HG03442 (cell line): ENCODE data around the gene PGAM1.
"Not testable (repeated sequence)": the region's sequence is repeated elsewhere in the genome, so short reads cannot be mapped to it uniquely, and the experiment has no call there.

Experiments used
- ATAC-seq: cut with Tn5 transposase; IDR thresholded peaks from one replicate; pipeline ENCODE4 v1.9.1; 2021; ENCODE audit warnings: mild to moderate bottlenecking, moderate library complexity; ENCODE audit not compliant: unreplicated experiment

The PGAM1 gene

DNA sequence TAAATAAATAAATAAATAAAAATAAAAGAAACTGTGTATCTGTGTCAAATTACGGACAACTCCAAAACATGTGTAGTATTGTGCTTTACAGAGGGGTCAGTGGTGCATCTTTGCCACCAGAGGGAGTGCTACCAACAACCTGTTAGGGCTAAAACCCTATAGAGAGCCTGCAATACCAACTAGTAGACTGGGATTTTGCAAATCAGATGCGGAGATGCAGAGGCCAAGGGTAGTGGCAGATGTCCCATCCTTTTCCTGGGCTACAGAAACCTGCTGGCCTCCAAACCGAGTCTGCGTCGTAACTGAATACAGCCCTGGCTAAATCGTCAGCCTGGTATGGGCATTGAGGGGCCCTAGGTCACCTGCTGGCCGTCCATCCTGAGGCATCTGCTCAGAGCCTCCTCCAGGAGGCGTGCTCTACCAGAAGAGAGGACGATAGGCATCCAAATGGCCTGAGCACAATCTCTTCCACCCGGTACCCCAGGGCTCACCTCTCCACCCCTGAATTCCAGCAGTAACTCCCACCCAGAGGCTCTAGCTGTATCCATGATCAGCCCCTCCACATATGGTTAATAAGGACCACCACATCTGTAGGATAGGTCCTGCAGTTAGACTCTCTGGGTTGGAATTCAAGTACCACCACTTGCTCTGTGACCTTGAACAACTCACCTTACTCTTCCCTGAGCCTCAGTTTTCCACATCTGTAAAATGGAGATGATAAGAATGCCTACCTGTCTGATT lies 18.6 kb upstream of the PGAM1 start:
- peak; percentile 86 for ATAC-seq

DNA sequence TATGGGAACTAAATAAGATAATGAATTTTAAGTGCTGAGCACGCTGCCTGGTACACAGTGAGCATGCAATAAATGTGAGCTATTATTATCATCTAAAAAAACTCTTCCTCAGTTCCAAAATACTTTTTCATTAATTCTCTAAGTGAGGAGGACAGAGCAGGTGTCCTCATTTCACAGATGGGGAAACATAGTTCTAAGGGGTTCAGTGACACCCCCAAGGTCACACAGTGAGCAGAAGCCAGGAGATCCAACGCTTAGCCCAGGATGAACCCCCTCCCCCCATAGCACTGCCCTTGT lies 18.1 kb upstream of the PGAM1 start:
- ATAC-seq, result no peak

DNA sequence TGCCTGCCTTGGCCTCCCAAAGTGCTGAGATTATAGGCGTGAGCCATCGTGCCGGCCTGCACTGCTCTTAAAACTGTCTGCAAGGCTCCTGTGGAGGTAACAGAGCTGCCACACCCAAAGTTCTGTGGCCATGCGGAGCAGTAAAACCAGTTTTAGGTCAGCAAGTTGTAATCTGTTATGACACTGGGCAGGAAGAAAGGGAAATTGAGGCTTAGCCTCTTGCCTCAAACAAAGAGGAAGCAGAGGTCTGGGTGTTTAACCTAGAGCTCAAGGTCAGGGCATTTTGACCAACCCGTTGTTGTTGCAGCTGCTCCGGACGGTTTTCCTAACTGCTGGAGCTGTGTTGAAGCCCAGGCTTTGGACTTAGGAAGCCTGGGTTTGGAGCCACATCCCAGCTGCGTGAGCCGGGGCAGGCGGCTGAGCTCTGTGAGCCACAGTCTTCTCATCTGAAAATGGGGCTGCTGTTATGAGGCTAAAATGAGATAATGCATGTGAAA lies 17.4 kb upstream of the PGAM1 start:
- no peak for ATAC-seq

DNA sequence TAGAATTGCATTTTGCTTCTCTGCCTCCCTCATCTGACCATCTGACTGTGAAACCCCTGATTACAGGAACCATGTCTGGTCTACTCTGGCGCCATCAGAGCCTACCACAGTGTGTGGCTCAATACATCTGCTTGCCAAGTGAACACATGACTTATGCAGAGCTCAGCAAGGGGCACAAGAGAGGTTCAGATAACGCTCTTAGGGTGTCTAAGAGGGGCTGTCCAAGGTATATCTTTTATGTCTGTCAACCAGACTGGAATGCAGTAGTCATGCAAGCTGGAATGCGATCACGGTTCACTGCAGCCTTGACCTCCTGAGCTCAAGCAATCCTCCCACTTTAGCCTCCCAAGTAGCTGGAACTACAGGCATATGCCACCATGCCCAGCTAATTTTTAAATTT lies 14.6 kb upstream of the PGAM1 start:
- no peak for ATAC-seq

DNA sequence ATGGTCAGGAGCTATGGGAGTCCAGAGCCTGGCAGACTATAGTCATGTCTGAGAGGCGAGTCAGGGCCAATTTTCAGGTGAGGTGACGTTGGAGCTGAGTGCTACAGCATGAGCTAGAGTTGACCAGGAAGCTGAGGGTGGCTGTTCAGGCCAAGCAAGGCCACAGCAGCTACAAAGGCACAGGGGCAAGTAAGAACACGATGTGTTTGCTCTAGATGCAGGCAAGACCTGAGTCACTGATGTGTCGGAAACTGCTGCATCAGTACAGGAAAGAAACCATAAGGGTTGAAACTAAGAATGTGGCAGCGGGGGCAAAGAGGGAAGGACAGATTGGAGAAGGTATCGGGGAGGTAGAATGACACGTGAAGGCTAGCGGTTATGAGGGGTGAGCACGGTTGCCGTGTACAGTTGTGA lies 13.1 kb upstream of the PGAM1 start:
- peak; percentile 78 for ATAC-seq

DNA sequence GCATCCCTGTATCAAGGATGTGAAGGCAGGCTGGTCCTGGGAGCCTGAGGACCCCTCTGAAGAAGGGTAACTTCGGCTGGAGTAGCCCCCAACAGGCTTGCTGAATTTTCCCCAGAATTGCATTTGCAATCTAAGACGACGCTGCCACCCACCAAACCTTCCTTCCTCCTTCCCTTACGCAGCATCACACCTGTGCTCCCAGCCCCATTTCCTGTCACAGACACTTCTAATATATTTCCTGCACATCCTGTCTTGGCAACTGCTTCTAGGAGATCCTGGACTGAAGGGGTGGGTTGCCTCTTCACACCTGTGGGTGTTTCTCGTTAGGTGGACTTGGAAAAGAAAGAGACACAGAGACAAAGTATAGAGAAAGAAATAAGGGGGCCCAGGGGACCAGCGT lies 9.4 kb upstream of the PGAM1 start:
- ATAC-seq, result no peak

DNA sequence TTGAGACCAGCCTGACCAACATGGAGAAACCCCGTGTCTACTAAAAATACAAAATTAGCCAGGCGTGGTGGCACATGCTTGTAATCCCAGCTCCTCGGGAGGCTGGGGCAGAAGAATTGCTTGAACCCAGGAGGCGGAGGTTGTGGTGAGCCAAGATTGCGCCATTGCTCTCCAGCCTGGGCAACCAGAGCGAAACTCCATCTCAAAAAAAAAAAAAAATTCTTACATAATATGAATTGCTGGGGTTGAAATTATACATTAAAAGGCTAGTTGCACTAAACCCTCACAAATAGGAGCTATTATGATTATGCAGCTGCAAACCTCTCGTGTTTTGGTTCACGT lies 2.3 kb upstream of the PGAM1 start:
- not testable (repeated sequence) for ATAC-seq

DNA sequence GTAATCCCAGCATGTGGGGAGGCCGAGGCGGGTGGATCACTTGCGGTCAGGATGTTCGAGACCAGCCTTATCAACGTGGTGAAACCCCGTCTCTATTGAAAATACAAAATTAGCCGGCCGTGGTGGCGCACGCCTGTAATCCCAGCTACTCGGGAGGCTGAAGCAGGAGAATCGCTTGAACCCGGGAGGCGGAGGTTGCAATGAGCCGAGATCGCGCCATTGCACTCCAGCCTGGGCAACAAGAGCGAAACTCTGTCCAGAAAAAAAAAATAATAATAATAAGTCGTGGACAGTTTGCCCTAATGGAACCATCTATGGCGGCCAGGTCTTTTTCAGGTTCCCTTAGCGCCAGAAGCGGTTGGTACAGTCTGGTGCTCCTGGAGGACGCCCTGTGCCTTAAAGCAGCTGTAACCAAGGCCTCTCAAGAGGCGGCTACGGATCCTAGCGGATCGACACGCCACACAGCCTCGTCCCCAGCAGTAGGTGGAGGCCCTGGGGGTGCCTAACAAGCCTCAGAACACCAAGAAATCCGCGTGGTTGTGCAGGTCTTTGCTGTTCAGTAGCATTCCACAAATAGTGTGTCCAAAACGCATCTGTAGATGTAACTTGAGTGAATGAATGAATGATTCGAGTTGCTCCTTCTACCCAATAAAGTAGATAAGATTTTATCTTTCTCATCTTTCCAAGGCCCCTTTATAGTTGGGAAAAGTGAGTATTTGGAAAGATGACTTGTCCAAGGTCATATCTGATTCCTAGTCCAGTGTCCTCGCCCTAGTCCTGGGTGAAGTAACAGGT lies 982 bp downstream of the PGAM1 start:
- no peak for ATAC-seq

DNA sequence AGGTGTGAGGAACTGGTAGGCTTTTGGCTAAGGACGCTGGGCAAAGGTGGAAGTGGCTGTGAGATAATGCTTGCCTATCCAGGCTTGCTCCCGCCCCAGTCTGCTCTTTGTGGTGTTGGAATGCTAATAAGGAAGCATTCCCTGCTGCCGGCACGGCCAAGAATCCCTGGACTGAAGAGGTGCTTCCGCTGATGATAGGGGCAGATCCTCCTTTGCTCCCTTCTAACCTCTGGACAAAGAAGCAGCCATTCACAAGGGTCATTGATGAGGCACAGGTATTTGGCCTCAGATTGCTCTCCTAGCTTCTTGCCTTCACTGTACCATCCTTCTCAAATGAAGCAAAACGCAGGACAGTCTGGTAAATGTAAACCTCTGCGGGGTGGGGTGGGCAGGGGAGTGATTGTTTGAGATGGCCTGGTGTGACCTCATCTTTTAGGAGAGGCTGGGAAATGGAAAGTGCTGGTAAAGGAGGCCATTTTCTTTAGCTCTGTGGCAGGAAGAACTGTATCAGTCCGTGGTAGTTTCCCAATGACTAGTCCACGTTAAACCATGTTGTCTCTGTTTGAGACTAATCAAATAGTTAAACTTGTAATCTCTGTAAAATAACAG lies 1.7 kb downstream of the PGAM1 start:
- no peak for ATAC-seq

DNA sequence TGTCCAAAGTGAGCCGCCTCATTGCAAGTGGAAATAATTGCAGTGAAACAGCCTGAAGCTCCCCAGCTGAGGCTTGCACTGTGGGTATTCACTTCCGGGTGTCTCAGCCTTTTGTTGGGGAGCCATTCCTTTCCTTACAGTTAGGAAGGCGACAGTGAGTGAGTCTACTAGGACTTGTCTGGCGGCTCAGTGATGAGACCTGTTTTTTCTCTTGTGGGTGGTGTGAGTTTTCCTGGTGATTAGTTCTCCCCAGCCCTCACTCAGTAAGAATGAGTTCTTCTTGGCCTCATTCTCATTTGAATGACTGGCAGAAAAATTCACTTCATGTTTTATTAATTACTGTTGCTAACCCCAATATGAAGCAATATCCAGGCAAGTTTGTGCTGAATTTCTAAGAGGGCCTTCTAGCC lies 2.6 kb downstream of the PGAM1 start:
- no peak for ATAC-seq

DNA sequence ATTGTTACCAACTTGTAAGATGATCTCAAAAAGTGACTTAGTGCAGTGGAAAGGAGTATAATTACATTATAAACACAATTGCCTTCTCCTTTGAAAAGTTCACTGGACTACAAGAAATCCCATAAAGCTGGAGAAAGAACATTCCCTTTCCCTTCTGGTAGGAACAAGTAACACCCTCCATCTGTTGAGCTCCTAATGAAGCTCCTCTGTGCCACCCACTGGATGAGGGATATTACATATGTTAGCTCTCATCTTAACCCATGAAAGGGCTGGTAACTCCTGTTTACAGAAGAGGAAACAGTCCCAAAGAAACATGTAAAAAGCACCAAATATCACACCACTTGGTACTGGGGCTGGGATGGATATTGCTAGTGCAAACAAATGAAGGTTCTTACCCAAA lies 8.1 kb downstream of the PGAM1 start:
- no peak for ATAC-seq

DNA sequence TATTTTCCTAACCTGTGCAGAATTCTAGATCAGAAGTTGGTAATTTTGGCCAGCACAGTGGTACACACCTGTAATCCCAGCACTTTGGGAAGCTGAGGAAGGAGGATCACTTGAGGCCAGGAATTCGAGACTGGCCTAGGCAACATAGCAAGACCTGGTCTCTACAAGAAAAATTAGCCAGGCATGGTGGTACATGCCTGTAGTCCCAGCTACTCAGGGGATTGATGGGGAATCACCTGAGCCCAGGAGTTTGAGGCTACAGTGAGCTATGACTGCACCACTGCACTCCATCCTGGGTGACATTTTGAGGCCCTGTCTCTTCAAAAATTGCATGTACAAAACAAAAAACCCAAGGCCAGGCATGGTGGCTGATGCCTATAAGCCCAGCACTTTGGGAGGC lies 8.6 kb downstream of the PGAM1 start:
- ATAC-seq, result no peak

DNA sequence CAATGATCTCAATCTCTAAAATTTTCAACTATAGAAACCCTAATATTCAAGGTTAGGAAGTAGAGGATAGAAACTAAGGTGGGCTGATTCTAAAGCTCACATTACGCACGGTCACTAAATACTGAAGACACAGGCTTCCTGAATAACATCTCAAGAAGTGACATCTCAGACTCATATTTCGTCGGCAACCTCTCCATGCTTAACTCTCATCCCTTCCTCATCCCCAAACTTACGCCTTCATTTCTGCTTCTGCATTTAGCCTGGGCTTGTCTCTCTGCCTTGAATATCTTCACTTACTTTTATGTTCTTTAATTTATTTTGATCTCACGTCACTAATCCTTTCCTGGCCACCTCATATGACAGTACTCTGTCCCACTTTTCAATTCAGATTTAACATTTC lies 9.2 kb downstream of the PGAM1 start:
- ATAC-seq, result no peak

DNA sequence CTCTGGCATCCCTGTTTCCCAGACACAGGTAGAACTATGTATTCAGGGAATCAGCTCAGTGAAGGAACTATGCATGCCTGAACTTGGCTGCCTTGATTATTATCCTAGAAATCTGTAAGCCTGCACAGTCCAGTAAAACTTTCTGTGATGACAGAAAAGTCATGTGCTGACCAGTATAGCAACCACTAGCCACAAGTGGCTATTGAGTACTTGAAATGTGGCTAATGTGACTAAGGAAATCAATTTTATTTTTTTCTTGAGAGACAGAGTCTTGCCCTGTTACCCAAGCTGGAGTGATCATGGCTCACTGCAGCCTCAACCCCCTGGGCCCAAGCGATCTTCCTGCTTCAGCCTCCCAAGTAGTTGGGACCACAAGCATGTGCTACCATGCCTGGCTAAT lies 16.3 kb downstream of the PGAM1 start:
- ATAC-seq, result no peak

DNA sequence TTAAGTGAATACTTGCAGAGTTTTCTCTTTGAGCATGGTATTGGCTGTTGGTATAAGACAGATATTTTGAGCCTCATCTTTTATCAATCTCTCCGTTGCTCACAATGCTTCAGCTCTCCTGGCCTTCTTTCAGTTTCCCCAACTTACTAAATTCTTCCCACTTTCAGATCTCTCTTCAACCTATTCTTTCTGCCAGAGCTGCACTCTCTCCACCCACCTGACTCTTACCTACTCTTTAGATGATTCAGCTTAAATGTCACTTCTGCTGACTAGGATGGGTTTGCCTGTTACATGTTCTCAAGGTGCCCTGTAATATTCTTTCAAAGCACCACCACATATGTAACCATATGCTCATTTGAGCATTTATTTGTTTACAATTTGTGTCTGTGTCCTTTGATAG lies 18.2 kb downstream of the PGAM1 start:
- no peak for ATAC-seq

DNA sequence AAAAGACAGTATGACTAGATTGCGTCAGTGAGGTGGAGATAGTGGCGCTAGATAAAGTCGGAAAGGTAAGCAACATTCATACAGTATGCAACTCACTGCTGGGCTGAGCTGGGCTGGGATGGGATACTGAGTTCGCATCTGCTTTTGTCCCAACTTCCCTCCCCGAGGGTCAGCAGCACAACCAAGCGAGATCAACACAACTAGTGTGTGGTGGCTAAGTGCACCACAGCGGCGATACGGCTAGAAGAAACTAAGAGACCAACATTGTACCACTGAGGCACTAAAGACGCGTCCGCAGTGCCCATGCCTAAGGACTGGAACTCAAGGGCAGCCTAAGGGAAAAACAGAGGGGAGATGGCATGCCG lies 19.3 kb downstream of the PGAM1 start:
- ATAC-seq, result no peak

DNA sequence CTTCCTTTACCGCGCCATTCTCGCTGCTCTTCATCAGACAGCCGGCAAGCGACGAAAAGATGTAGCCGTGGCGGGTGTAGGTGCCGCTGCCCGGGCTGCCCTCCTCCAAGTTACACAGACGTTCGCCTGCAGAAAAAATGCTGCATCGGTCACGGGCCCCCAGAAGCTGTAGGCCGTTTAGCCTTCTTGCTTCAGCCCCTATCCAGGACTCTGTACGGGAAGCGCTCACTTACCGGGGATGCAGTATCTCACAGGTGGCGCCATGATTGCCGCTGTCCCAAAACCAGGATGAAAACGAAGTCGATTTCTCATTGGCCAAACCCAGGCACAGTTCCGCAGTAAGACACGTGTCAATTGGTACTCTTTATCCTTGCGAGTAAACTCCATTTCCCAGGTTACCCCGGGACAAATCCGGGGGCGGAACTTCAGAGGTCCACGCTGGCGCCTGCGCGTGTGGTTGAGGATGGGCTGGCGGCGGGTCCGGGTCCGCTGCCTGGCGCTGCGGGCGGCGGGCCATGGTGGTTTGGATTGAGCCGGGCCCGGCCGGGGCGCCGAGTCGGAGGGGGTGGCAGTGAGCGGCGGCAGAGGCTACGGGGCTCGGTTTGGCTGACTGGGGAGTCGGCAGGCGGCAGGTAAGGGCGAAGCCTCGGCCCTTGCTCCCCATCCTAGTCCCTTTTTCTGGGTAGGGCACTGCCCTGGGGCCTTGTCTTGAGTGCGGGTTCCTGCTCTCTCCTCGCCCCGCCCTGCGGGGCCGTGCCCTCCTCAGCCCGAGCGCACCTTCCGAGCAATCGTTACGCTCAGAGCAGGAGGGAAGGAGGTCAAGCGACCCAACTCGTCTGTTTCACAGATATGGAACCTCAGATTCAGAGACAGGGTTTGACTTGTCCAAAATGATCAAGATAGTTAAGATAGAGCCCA lies 20.0 kb downstream of the PGAM1 start, which contains the start of the genes EXOSC1 and ZDHHC16:
TSS of gene EXOSC1 (minus strand) at position 285 of the 918 bp plus-strand sequence. CDS start at position 264, 21 bp downstream.
TSS of gene ZDHHC16 (plus strand) at position 454 of the 918 bp plus-strand sequence. CDS start 5,501 bp downstream, outside the sequence.
- ATAC-seq, result peak; percentile 94

DNA sequence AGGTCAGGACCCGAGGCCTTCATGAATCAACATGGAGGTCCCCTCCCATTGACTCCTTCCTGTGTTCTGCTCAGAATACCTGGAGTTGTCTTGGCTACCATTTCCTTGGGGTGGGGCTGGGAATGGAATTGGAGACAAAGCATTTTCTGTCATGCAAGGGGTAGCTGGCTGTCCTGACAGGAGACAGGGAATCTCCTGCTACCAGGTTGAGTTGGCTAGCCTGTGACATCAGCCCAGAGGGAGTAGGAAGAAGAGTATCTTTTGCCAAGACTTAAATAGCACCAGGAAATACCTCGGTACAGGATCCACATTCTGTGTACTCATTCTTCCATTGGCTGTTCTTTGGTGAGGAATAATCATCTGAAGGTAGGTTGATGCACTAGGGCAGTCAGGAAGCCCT lies 24.8 kb downstream of the PGAM1 start:
- ATAC-seq, result no peak

DNA sequence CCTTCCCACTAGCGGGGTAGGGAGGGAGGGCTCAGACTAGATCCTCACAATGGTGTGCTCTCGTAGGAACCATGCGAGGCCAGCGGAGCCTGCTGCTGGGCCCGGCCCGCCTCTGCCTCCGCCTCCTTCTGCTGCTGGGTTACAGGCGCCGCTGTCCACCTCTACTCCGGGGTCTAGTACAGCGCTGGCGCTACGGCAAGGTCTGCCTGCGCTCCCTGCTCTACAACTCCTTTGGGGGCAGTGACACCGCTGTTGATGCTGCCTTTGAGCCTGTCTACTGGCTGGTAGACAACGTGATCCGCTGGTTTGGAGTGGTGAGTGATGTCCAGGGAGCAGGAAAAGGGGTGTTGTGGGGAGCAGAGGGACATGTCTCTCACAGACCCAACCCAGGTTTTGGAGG lies 25.6 kb downstream of the PGAM1 start:
- ATAC-seq, result no peak

DNA sequence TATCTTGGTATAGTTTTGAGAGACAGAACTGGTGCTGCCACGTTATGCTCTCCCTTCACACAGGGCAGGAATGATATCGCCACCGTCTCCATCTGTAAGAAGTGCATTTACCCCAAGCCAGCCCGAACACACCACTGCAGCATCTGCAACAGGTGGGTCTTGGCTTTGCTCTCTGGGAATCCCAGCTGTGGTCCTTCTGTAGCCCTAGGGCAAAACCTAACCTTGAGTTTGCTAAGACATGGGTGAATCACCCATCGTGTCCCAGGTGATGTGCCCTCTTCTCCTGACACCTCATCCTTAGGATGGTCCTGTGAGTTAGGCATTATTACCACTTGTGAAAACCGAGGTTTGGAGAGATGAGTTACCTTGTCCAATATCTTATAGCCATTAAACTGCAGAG lies 26.4 kb downstream of the PGAM1 start:
- ATAC-seq, result no peak
